ENCODE results near the gene CREB5. TPM values are rescaled to one million over a fixed set of nuclear protein-coding genes. Genes with fewer than 3 reads are reported as not detected.

Gene CREB5
- total and polyA plus RNA-seq, 7 donors: 0.80 to 42.1 (median 4.6) TPM

DNA sequence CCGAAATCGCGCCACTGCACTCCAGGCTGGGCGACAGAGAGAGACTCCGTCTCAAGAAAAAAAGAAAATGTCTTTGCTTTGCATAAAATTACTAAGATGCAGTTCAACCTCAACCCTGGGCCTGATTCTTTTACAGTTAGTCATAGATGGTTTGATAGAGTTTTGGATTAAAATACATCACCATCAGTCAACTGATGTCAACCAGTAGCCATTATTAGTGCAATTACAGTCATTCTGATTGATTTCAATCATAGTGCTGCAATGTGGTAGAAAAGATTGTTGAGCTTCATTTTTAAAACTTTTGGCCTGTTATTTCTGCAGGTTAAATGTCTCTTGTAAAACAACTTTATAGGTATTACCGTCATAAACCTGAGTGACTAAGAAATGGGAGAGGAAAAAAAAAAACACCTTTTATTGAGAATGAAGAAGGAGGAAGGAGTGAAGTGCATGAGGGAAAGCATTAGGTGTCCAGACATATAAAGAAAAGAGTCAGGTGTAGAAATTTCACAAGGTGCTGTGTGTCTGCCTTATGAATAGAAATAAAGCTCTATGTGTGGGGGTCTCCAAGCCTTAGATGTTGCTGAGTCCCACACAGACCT is 395.2 kb downstream of the CREB5 start:
- TF ChIP-seq POLR2AphosphoS5 (IDR thresholded peaks at IDR 0.05) (no peak), EP300 (IDR thresholded peaks at IDR 0.05) (no peak), POLR2A (IDR thresholded peaks at IDR 0.05) (no peak)
- TF ChIP-seq, protein P1, sequence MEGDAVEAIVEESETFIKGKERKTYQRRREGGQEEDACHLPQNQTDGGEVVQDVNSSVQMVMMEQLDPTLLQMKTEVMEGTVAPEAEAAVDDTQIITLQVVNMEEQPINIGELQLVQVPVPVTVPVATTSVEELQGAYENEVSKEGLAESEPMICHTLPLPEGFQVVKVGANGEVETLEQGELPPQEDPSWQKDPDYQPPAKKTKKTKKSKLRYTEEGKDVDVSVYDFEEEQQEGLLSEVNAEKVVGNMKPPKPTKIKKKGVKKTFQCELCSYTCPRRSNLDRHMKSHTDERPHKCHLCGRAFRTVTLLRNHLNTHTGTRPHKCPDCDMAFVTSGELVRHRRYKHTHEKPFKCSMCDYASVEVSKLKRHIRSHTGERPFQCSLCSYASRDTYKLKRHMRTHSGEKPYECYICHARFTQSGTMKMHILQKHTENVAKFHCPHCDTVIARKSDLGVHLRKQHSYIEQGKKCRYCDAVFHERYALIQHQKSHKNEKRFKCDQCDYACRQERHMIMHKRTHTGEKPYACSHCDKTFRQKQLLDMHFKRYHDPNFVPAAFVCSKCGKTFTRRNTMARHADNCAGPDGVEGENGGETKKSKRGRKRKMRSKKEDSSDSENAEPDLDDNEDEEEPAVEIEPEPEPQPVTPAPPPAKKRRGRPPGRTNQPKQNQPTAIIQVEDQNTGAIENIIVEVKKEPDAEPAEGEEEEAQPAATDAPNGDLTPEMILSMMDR (IDR thresholded peaks at IDR 0.05): no peak
- Histone ChIP-seq H3K4me1 (peaks cover 0 to 6% (median 1%) of the 10 kb centered on the region in 4 donors), H3K9me3 (no peaks in the 10 kb centered on the region), H3K27me3 (no peaks in the 10 kb centered on the region), H3K4me3 (no peak overlapping the region), H3K36me3 (peaks cover 0 to 8% (median 0%) of the 10 kb centered on the region in 4 donors), H3K27ac (no peak overlapping the region)
- 82 to 93% methylated on average over 6 of the region's 6 CpGs for WGBS, 2 donors
- no peak for DNase-seq
- intact Hi-C loops (cut with DNase I): no loop called here

DNA sequence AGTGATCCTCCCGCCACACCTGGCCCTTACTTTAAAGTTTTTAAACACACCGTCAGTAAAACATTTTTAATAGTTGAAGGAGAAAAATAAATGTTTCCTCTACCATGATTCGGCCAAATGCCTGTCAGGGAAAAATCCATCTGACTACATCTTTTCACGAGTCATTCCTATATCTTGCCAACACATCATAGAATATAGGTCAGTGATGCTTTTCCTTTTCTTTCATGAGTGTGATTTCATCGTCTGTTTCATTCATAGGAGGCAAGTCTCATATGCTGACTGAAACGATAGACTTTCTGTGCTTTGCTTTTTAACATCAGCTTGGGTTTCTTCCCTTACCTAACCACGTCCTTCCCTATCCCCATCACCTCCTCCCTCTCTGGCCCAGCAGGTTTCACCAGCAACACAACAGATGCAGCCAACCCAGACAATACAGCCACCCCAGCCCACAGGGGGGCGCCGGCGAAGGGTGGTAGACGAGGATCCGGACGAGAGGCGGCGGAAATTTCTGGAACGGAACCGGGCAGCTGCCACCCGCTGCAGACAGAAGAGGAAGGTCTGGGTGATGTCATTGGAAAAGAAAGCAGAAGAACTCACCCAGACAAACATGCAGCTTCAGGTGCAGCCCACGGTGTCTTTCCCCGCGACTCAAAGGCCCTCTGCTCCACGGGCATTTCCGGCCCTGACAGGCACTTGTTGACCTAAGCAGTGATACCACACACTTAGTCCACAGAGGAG is 396.6 kb downstream of the CREB5 start:
- Histone ChIP-seq H3K27ac (no peak overlapping the region), H3K4me3 (no peak overlapping the region), H3K36me3 (peaks cover 0 to 8% (median 0%) of the 10 kb centered on the region in 4 donors), H3K4me1 (peaks cover 0 to 6% (median 1%) of the 10 kb centered on the region in 4 donors), H3K27me3 (no peaks in the 10 kb centered on the region), H3K9me3 (no peaks in the 10 kb centered on the region)
- TF ChIP-seq POLR2AphosphoS5 (IDR thresholded peaks at IDR 0.05) (no peak), EP300 (IDR thresholded peaks at IDR 0.05) (no peak), POLR2A (IDR thresholded peaks at IDR 0.05) (no peak)
- TF ChIP-seq, protein P1 (IDR thresholded peaks at IDR 0.05): no peak
- DNase-seq: no peak
- WGBS, 2 donors: 87 to 94% methylated on average over 23 of the region's 23 CpGs
- intact Hi-C loops (cut with DNase I): no loop called here

DNA sequence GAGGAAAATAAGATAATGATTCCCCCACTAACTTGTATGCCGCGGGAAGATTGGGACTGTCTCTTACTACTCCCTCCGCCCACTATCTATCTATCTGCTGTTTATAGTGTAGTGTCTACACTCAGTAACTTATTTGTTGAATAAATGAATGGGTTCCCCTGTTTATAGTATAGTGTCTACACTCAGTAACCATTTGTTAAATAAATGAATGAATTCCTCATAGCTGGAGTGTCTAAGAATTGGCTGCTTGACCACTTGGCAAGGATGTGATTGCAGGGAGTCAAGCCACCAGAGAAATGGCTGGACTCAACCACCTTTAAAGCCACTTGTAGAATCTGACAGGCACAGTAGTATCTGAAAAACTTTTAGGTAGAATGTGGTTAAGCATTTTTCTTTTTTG is 398.7 kb downstream of the CREB5 start:
- TF ChIP-seq POLR2AphosphoS5 (IDR thresholded peaks at IDR 0.05) (no peak), POLR2A (IDR thresholded peaks at IDR 0.05) (no peak), EP300 (IDR thresholded peaks at IDR 0.05) (no peak)
- TF ChIP-seq, protein P1 (IDR thresholded peaks at IDR 0.05): no peak
- intact Hi-C loops (cut with DNase I): no loop called here
- Histone ChIP-seq H3K9me3 (no peaks in the 10 kb centered on the region), H3K4me1 (peaks cover 0 to 6% (median 1%) of the 10 kb centered on the region in 4 donors), H3K27ac (no peak overlapping the region), H3K4me3 (no peak overlapping the region), H3K27me3 (no peaks in the 10 kb centered on the region), H3K36me3 (peaks cover 0 to 4% (median 0%) of the 10 kb centered on the region in 4 donors)
- 83 to 85% methylated on average over 3 of the region's 3 CpGs for WGBS, 2 donors
- DNase-seq: no peak

DNA sequence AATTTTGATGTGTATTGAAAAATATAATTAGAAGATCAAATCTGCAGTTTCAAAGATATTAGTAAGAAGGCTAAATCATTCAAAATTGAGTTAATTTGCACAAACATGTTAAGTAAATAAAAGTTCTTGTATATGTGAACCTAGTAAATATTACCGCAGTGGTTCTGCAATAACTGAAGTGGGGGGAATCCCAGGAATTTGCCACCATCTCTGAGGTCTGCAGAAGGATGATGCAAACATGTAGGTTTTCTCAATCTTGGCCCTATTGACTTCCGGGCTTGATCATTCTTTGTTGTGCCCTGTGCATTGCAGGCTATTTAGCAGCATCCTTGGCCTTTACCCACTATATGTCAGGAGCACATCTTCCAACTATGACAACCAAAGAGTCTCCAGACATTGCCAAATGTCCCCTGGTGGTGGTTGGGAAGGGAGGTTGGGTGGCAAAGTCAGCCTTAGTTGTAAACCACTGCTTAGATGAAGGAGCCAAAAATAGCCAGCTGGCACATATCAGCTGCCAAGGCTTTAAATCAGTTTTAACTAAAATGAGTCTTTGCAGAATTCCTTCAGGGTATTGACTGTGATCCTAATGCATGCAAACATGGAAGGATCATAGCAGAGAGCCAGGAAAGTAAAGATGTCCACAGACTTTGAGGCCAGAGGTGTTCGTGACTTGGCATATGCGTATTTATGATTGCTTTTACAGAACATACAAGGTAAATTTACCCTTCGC is 399.5 kb downstream of the CREB5 start:
- no peak overlapping the region for H3K27ac ChIP-seq
- DNase-seq: no peak
- WGBS, 2 donors: 89 to 92% methylated on average over 5 of the region's 5 CpGs
- no peak for TF ChIP-seq POLR2AphosphoS5 (IDR thresholded peaks at IDR 0.05)
- no peak for TF ChIP-seq EP300 (IDR thresholded peaks at IDR 0.05)
- TF ChIP-seq, protein P1 (IDR thresholded peaks at IDR 0.05): no peak
- no peak for TF ChIP-seq POLR2A (IDR thresholded peaks at IDR 0.05)
- peaks cover 0 to 6% (median 1%) of the 10 kb centered on the region in 4 donors for H3K4me1 ChIP-seq
- no peaks in the 10 kb centered on the region for H3K9me3 ChIP-seq
- peaks cover 0 to 4% (median 0%) of the 10 kb centered on the region in 4 donors for H3K36me3 ChIP-seq
- intact Hi-C loops (cut with DNase I): no loop called here
- no peak overlapping the region for H3K4me3 ChIP-seq
- H3K27me3 ChIP-seq: no peaks in the 10 kb centered on the region
